Ovary (tissue), 3 donors: ENCODE measurements around the gene GALK2.

Experiments used
- POLR2A ChIP-seq: fragments of 450-650 bp; IDR thresholded peaks from one replicate; pipeline ENCODE4 v1.6.1; 2017; ENCODE audit warnings: antibody characterized with exemption, mild to moderate bottlenecking, moderate library complexity
- TF ChIP-seq, protein P1 (sequence below), 3 donors: fragments of 450-650 bp in 2 of 3; fragments of 200-600 bp in 1 of 3; IDR thresholded peaks; one replicate each; pipeline versions ENCODE4 v1.5.1 to v1.8.0; 2016 to 2022; ENCODE audit warnings: antibody characterized with exemption in 3 of 3, mild to moderate bottlenecking in 1 of 3
- donor health status: DM: no; HTN: no; CAD: no.

DNA sequence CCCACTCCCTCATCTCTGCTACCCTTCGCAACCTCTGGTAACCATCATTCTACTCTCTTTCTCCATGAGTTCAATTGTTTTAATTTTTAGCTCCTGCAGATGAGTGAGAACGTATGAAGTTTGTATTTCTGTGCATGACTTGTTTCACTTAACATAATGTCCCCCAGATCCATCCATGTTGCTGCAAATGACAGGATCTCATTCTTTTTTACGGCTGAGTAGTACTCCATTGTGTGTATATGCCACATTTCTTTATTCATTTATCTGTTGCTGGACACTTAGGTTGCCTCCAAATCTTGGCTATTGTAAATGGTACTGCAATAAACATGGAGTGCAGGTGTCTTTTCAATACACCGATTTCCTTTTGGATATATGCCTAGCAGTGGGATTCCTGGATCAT is 12.1 kb downstream of the GALK2 start:
- TF ChIP-seq, protein P1, sequence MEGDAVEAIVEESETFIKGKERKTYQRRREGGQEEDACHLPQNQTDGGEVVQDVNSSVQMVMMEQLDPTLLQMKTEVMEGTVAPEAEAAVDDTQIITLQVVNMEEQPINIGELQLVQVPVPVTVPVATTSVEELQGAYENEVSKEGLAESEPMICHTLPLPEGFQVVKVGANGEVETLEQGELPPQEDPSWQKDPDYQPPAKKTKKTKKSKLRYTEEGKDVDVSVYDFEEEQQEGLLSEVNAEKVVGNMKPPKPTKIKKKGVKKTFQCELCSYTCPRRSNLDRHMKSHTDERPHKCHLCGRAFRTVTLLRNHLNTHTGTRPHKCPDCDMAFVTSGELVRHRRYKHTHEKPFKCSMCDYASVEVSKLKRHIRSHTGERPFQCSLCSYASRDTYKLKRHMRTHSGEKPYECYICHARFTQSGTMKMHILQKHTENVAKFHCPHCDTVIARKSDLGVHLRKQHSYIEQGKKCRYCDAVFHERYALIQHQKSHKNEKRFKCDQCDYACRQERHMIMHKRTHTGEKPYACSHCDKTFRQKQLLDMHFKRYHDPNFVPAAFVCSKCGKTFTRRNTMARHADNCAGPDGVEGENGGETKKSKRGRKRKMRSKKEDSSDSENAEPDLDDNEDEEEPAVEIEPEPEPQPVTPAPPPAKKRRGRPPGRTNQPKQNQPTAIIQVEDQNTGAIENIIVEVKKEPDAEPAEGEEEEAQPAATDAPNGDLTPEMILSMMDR (IDR thresholded peaks at IDR 0.05) = no peak
- TF ChIP-seq POLR2A = no peak
